Esophagus squamous epithelium (tissue), 5 donors: ENCODE results near the gene SCUBE2. TPM values are rescaled to one million over a fixed set of nuclear protein-coding genes. Genes with fewer than 3 reads are reported as not detected.

Experiments
- DNase-seq: peaks from one replicate; lab custom pipeline; 2025; lab: John Stamatoyannopoulos, UW
- H3K27ac ChIP-seq, 4 donors: fragments of 200-600 bp; sonication (generic); one replicate each; pipeline ENCODE4 v1.5.1; 2016 to 2019; ENCODE audit warnings: mild to moderate bottlenecking in 1 of 4
- H3K27me3 ChIP-seq, 4 donors: fragments of 200-600 bp; sonication (generic); 1 replicate in 3 of 4; 2 replicates in 1 of 4; pipeline versions ENCODE4 v1.5.1 to v1.6.0; 2017 to 2021; ENCODE audit warnings: antibody characterized with exemption in 1 of 4
- H3K36me3 ChIP-seq, 3 donors: fragments of 200-600 bp; sonication (generic); one replicate each; pipeline ENCODE4 v1.5.1; 2016 to 2019
- H3K4me1 ChIP-seq, 3 donors: fragments of 200-600 bp; sonication (generic); one replicate each; pipeline ENCODE4 v1.5.1; 2017 to 2019
- H3K4me3 ChIP-seq, 4 donors: fragments of 200-600 bp; sonication (generic); 1 replicate in 3 of 4; 2 replicates in 1 of 4; pipeline ENCODE4 v1.5.1; 2016 to 2019; ENCODE audit warnings: mild to moderate bottlenecking in 2 of 4, moderate library complexity in 1 of 4
- H3K9me3 ChIP-seq, 3 donors: fragments of 200-600 bp; sonication (generic); one replicate each; pipeline ENCODE4 v1.5.1; 2016 to 2019
- POLR2A ChIP-seq, 4 donors: fragments of 450-650 bp; IDR thresholded peaks; one replicate each; pipeline ENCODE4 v1.6.1; 2017; ENCODE audit warnings: antibody characterized with exemption in 4 of 4, mild to moderate bottlenecking in 4 of 4, moderate library complexity in 3 of 4
- WGBS, 2 donors: methylation state at CpG; one replicate each; pipeline ENCODE4 v1.1.5; 2018; 5-methylcytosine and 5-hydroxymethylcytosine counted together
- intact Hi-C: fragments of 100-400 bp; cut with DNase I; formaldehyde crosslinking; loops from one replicate; pipeline ENCODE4 v1.15.0; 2022
- total RNA-seq, 4 donors: library from RNA; depleted of rRNA; stranded (reverse); fragments of >200 nt; gene quantifications; one replicate each; pipeline ENCODE4 v1.1.0, GENCODE V29; 2016
- TF ChIP-seq, protein P1 (sequence below), 6 experiments: fragments of 450-650 bp in 4 of 6; fragments of 200-600 bp in 2 of 6; sonication (generic) in 2 of 6; IDR thresholded peaks; one replicate each; pipeline ENCODE4 v1.5.1; 2016 to 2019; ENCODE audit warnings: antibody characterized with exemption in 6 of 6, mild to moderate bottlenecking in 4 of 6, moderate library complexity in 4 of 6
- donor health status: DM: yes; HTN: yes; CAD: no.

Gene SCUBE2
- total RNA-seq, 4 donors from 2014 or later, result 0.97 to 4.9 (median 3.8) TPM

DNA sequence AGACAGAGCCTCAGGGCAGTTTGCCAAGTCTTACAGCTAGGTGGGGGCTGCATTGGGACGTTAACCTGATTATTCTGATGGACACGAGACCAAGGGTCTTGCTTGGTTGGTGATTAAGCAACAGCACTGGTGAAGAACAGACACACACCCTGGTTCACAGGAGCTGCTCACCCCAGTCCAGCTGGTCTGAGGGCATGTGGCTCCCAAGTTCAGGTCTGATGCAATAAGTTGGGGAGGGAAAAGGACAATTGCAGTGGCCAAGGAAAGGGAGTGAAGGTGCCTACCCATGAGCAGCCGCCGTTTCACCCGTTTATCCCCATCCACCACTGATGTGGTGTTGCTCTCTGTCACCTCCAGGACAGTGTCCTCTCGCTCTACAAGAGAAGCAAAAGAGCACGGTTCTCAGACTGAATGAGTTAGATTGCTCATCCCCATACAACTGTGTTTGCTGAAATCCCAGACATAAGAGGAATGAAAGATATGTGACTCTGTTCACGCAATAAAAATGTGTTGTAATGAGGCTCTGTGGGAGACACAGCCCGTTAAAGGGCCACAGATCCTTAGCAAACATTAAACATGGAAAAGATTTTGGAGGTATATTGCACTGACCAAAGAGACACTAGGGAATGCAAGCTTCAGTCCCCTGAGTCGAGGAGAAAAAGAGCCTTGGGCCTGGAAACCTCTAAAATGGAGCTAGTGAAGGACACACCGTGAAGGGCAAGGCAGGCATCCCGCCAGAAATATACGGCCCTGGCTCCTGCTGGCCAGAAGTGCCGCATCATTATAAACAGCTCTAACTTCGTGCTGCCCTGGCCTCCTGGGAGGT lies 25.6 kb downstream of the SCUBE2 start:
- H3K36me3 ChIP-seq, result peaks cover 0 to 5% (median 0%) of the 10 kb centered on the region in 3 donors
- no peak overlapping the region for H3K27ac ChIP-seq
- intact Hi-C loops, result no loop called here
- H3K9me3 ChIP-seq, result no peaks in the 10 kb centered on the region
- H3K4me1 ChIP-seq, result no peaks in the 10 kb centered on the region
- H3K27me3 ChIP-seq, result no peaks in the 10 kb centered on the region
- WGBS, 2 donors, result 87 to 92% methylated on average over 11 to 14 of the region's 15 CpGs
- H3K4me3 ChIP-seq, result no peak overlapping the region
- TF ChIP-seq, protein P1, sequence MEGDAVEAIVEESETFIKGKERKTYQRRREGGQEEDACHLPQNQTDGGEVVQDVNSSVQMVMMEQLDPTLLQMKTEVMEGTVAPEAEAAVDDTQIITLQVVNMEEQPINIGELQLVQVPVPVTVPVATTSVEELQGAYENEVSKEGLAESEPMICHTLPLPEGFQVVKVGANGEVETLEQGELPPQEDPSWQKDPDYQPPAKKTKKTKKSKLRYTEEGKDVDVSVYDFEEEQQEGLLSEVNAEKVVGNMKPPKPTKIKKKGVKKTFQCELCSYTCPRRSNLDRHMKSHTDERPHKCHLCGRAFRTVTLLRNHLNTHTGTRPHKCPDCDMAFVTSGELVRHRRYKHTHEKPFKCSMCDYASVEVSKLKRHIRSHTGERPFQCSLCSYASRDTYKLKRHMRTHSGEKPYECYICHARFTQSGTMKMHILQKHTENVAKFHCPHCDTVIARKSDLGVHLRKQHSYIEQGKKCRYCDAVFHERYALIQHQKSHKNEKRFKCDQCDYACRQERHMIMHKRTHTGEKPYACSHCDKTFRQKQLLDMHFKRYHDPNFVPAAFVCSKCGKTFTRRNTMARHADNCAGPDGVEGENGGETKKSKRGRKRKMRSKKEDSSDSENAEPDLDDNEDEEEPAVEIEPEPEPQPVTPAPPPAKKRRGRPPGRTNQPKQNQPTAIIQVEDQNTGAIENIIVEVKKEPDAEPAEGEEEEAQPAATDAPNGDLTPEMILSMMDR (IDR thresholded peaks at IDR 0.05), result no peak
- no peak for TF ChIP-seq POLR2A (IDR thresholded peaks at IDR 0.05)
- no peak for DNase-seq

GRCh38 chr11:9061807-9062206 lies 29.6 kb downstream of the SCUBE2 start:
- H3K27ac ChIP-seq, result no peak overlapping the region
- H3K4me3 ChIP-seq, result no peak overlapping the region
- no peaks in the 10 kb centered on the region for H3K36me3 ChIP-seq
- no peaks in the 10 kb centered on the region for H3K9me3 ChIP-seq
- intact Hi-C loops, result no loop called here
- 88 to 100% methylated on average over 1 of the region's 1 CpG for WGBS, 2 donors
- TF ChIP-seq, protein P1 (IDR thresholded peaks at IDR 0.05), result no peak
- TF ChIP-seq POLR2A (IDR thresholded peaks at IDR 0.05), result no peak
- H3K4me1 ChIP-seq, result peaks cover 0 to 1% (median 0%) of the 10 kb centered on the region in 3 donors
- DNase-seq, result no peak
- no peaks in the 10 kb centered on the region for H3K27me3 ChIP-seq

DNA sequence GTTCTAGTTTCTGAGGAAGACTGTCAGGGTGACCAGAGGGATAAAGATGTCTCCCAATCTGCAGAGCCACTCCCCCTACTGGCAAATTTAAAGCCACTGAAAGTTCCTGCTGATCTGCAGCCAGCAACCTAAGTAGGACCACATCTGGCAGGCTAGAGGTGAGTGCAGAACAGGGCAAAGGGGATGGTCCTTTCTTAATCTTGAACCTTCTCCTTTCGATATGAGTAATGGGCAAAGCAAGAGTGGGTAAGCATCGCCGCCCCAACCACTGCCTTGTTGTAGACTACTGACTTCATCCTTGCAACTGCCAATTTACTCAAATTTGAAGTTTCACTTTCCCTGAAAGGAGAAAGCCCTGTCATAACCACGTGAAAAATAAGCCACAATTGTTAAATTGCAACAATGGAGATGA lies 30.7 kb downstream of the SCUBE2 start:
- peaks cover 0 to 8% (median 0%) of the 10 kb centered on the region in 3 donors for H3K4me1 ChIP-seq
- intact Hi-C loops, result no loop called here
- DNase-seq, result no peak
- WGBS, 2 donors, result 66 to 69% methylated on average over 4 of the region's 4 CpGs
- no peak for TF ChIP-seq POLR2A (IDR thresholded peaks at IDR 0.05)
- TF ChIP-seq, protein P1 (IDR thresholded peaks at IDR 0.05), result no peak
- H3K27ac ChIP-seq, result no peak overlapping the region
- H3K36me3 ChIP-seq, result no peaks in the 10 kb centered on the region
- H3K9me3 ChIP-seq, result no peaks in the 10 kb centered on the region
- H3K27me3 ChIP-seq, result no peaks in the 10 kb centered on the region
- no peak overlapping the region for H3K4me3 ChIP-seq

GRCh38 chr11:9059406-9059805 lies 32.0 kb downstream of the SCUBE2 start:
- Histone ChIP-seq H3K27me3 (no peaks in the 10 kb centered on the region), H3K4me1 (peaks cover 0 to 8% (median 0%) of the 10 kb centered on the region in 3 donors), H3K27ac (no peak overlapping the region), H3K9me3 (no peaks in the 10 kb centered on the region), H3K36me3 (no peaks in the 10 kb centered on the region), H3K4me3 (no peak overlapping the region)
- TF ChIP-seq POLR2A (IDR thresholded peaks at IDR 0.05), result no peak
- TF ChIP-seq, protein P1 (IDR thresholded peaks at IDR 0.05), result no peak
- DNase-seq, result no peak
- intact Hi-C loops, result no loop called here
- WGBS, 2 donors, result 86 to 87% methylated on average over 3 of the region's 3 CpGs

DNA sequence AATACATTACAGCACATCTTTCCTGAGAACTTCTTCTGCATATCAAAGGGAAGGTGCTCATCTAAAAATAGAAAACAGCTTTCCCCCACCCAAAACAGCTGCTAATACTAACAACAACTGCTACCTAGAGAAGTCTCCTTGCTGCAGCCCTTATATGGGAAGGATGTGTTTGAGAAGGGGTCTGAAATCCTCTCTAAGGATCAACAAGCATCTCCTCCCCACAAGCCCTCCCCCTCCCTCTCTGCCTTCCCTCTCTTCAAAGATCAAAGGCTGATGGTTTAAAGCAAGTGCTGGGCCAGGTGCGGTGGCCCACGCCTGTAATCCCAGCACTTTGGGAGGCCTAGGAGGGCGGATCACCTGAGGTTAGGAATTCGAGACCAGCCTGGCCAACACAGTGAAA lies 33.5 kb downstream of the SCUBE2 start:
- intact Hi-C loops, result no loop called here
- 93 to 100% methylated on average over 2 to 3 of the region's 4 CpGs for WGBS, 2 donors
- peaks cover 0 to 8% (median 0%) of the 10 kb centered on the region in 3 donors for H3K4me1 ChIP-seq
- no peaks in the 10 kb centered on the region for H3K27me3 ChIP-seq
- no peak overlapping the region for H3K4me3 ChIP-seq
- no peaks in the 10 kb centered on the region for H3K9me3 ChIP-seq
- no peak overlapping the region for H3K27ac ChIP-seq
- H3K36me3 ChIP-seq, result no peaks in the 10 kb centered on the region
- no peak for TF ChIP-seq POLR2A (IDR thresholded peaks at IDR 0.05)
- TF ChIP-seq, protein P1 (IDR thresholded peaks at IDR 0.05), result no peak
- DNase-seq, result no peak
